K562 (cell line): ENCODE data around the gene ZNF326. TPM values are rescaled to one million over a fixed set of nuclear protein-coding genes. Genes with fewer than 3 reads are reported as not detected.

ENCODE experiments used
- ARID4B ChIP-seq: sonication (generic); formaldehyde crosslinking; IDR thresholded peaks from 2 replicates; pipeline ENCODE4 v1.8.0; 2022; ENCODE audit warnings: mild to moderate bottlenecking, missing genetic modification reagents
- HINFP ChIP-seq: fragments of 450-650 bp; conservative IDR thresholded peaks from 2 replicates; pipeline ENCODE4 v1.6.1; 2016; ENCODE audit warnings: missing genetic modification characterization, low read depth, mild to moderate bottlenecking, control low read depth, missing compliant biosample characterization
- PML ChIP-seq: IDR thresholded peaks from 2 replicates; pipeline ENCODE4 v1.6.1; 2012; ENCODE audit warnings: low read length, inconsistent platforms
- UBTF ChIP-seq, 2 experiments: IDR thresholded peaks; 2 replicates each; pipeline ENCODE4 v1.6.1; 2012; ENCODE audit warnings: improper control_type of control experiment in 2 of 2, low read depth in 2 of 2, low read length in 2 of 2, borderline replicate concordance in 1 of 2
- ZNF75A ChIP-seq: fragments of 450-650 bp; formaldehyde crosslinking; IDR thresholded peaks from 2 replicates; pipeline ENCODE4 v1.4.0; 2020; ENCODE audit warnings: mild to moderate bottlenecking
- polyA plus RNA-seq, 8 experiments: library from polyadenylated mRNA; depleted of rRNA in 4 of 8; stranded (reverse) in 5 of 8; unstranded in 3 of 8; fragments of >200 nt; fragmentation: Nextera tagmentation in 2 of 8; fragmentation: Illumina TruSeq in 1 of 8; extraction: Ambion mirVana in 2 of 8; extraction: Trizol in 1 of 8; gene quantifications; 2 replicates each; pipeline versions ENCODE4 v1.2.1 to v1.2.3, GENCODE V29; 2011 to 2014; ENCODE audit warnings: inconsistent platforms in 1 of 8, missing spikeins in 1 of 8
- total RNA-seq, 7 experiments: library from RNA; depleted of rRNA in 6 of 7; stranded (reverse); fragments of >200 nt in 6 of 7; fragmentation: Illumina TruSeq in 2 of 7; extraction: Trizol in 2 of 7; gene quantifications; 2 replicates each; pipeline versions ENCODE4 v1.2.1 to v1.2.3, GENCODE V29; 2011 to 2021; ENCODE audit warnings: low replicate concordance in 1 of 7

Gene ZNF326
- total and polyA plus RNA-seq, 9 of the 15 experiments (the other 6 are each of a cell fraction or from before 2014, with no cell fraction given) = 7.2 to 33.2 (median 20.1) TPM

GRCh38 chr1:90074970-90075391 lies 80.1 kb downstream of the ZNF326 start (continued):
- TF ChIP-seq ARID4B (CRISPR knock-in tag) (no peak), ZNF75A (CRISPR knock-in tag) (no peak), HINFP (tag) (no peak), UBTF (IDR thresholded peaks at IDR 0.05; ENCODE audit: borderline replicate concordance in 1 of 2, low read depth in 2 of 2, low read length in 2 of 2) (no peak), PML (no peak)
